Measurements from ENCODE around the gene CRYAB. TPM values are rescaled to one million over a fixed set of nuclear protein-coding genes. Genes with fewer than 3 reads are reported as not detected.

Gene CRYAB
- total RNA-seq, 1 donor from 2014 or later: 7,453 TPM

DNA sequence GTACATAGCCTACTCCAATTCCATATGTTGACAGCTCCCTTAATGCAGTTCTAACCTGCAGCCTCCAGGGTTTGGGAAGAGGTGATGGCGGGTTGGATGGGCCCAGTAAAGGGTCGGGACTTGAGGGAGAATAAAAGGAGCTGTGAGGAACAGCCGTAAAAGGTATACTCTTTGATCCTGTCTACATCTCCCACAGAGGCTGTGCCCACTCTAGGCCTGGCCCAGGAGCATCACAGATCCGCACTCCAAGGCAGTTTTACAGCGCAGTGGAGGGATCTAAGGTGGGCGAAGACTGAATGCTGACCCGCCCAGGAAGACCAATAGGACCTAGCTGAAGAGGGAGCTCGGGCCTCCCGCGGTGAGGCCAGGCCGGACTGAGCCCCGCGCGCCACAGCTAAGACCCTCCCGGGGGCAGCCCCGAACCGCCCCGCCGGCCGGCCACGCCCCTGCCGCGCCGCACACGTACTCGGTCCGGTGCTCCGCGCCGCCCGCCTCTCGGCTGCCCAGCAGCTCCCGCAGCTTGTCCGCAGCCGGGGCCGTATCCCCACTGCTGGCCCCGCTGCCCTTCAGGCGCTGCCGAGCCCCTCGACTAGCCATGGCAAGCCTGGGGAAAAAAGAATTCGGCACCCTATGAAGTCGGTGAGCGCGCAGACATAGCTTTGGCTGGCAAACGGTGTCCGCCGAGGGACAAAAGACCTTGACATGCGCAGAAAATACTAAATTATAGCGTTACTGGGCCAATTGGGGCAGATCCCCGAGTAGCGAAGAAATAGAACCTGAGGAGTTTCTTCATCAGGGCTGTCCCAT, 40.5 kb downstream of the CRYAB start, which contains the start of gene ALG9:
ALG9 (minus strand) TSS at position 696 of the 807 bp plus-strand sequence; CDS start at position 597, 99 bp downstream.
- intact Hi-C loops (cut with DNase I): no loop called here
- DNase-seq (ENCODE audit: missing footprints): peak; percentile 87
- ATAC-seq: peak; percentile 94

DNA sequence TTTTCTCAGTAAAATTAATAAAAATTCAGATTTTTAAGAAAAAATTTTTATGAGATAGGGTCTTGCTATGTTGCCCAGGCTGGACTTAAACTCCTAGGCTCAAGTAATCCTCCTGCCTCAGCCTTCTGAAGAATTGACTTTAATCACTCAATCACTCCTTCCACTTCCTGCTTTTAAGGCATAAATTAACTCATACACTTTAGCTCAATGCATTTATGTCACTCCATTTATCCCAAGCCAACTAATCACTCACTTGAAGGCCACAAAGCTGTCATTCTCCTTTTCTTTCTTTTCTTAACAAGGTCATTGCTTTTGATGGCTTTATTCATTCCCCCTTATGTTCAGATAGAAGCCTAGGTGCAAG, 41.1 kb downstream of the CRYAB start:
- DNase-seq (ENCODE audit: missing footprints): no peak
- intact Hi-C loops (cut with DNase I): no loop called here
- no peak for ATAC-seq

DNA sequence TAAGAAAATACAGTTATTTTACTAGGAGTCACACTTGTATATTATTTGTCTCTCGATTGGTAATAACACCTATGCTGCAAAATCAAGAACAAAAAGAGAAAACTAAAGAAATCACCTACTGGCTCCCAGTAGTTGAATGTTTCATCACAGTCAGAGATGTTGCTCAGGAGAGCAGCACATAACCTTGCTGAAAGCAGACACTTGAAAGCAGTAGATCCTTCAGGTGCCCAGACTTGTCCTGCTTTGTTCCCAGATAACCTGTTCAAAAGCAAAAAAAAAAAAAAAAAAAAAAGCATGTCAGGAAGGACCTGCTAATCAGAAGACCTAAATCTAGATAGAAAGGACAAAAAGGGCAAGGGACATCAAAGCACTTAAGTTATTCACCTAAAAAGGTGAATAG, 41.5 kb downstream of the CRYAB start:
- intact Hi-C loops (cut with DNase I): no loop called here
- ATAC-seq (no peak), DNase-seq (ENCODE audit: missing footprints) (no peak)

- DNase-seq (ENCODE audit: missing footprints) (no peak), ATAC-seq (no peak)
- intact Hi-C loops (cut with DNase I): no loop called here
Measured at GRCh38 chr11:111860257-111860656, 51.3 kb downstream of the CRYAB start.

Other genes with a start within 250 kb of the CRYAB start
- 7.8 TPM for gene PPP2R1B, start 145.4 kb downstream of the CRYAB start, total RNA-seq
- gene ALG9, start 40.2 kb downstream of the CRYAB start, total RNA-seq: 14.5 TPM
- 1.2 TPM for gene FDXACB1, start 32.6 kb downstream of the CRYAB start, total RNA-seq
- 27.2 TPM for gene CFAP68, start 32.2 kb downstream of the CRYAB start, total RNA-seq
- 43.7 TPM for gene HSPB2, start 964 bp upstream of the CRYAB start, total RNA-seq
- 1.9 TPM for gene C11orf52, start 7.1 kb upstream of the CRYAB start, total RNA-seq
- 20.7 TPM for gene DIXDC1, start 25.6 kb upstream of the CRYAB start, total RNA-seq
- 157 TPM for gene DLAT, start 113.6 kb upstream of the CRYAB start, total RNA-seq
- gene PIH1D2, start 162.2 kb upstream of the CRYAB start, total RNA-seq: 1.2 TPM
- 8.1 TPM for gene NKAPD1, start 162.5 kb upstream of the CRYAB start, total RNA-seq
- gene TIMM8B, start 175.0 kb upstream of the CRYAB start, total RNA-seq: 176 TPM
- gene SDHD, start 175.1 kb upstream of the CRYAB start, total RNA-seq: 281 TPM

Measured in Right ventricle myocardium inferior (tissue), 1 donor.